Stimulated activated CD8-positive, alpha-beta memory T cell treated with anti-CD3 and anti-CD28 coated beads, Interleukin-2, amount 100 ng/mL, for 1 hour (primary cell): ENCODE results near the gene MAPK1IP1L.
"Not testable (repeated sequence)": the region's sequence is repeated elsewhere in the genome, so short reads cannot be mapped to it uniquely, and the experiment has no call there.

ENCODE experiments used
- DNase-seq, 2 donors: peaks; one replicate each; pipeline ENCODE4 v3.0.0-alpha.2; 2020; ENCODE audit warnings: low read depth in 2 of 2

MAPK1IP1L gene

GRCh38 chr14:55051423-55052268 is at the start of gene MAPK1IP1L:
Gene MAPK1IP1L (plus strand): TSS chr14:55051647. CDS start chr14:55061684, 10,037 bp downstream.
- DNase-seq, result peak; percentile 76 to 81

GRCh38 chr14:55005071-55005470 is 46.4 kb upstream of the MAPK1IP1L start:
- DNase-seq, result no peak

- no peak for DNase-seq
Measured at GRCh38 chr14:55015006-55015405, 36.4 kb upstream of the MAPK1IP1L start.

- no peak for DNase-seq
Measured at GRCh38 chr14:55019968-55020554, 31.4 kb upstream of the MAPK1IP1L start.

- not testable (repeated sequence) for DNase-seq
Measured at GRCh38 chr14:55024365-55024764, 27.1 kb upstream of the MAPK1IP1L start.

GRCh38 chr14:55025948-55026347 is 25.5 kb upstream of the MAPK1IP1L start:
- no peak for DNase-seq

- no peak for DNase-seq
Measured at GRCh38 chr14:55026441-55026792, 25.0 kb upstream of the MAPK1IP1L start.

GRCh38 chr14:55026793-55027561 is 24.5 kb upstream of the MAPK1IP1L start, which contains the start of the genes SOCS4 and WDHD1:
Gene SOCS4 (plus strand): TSS chr14:55027236. CDS start chr14:55043042, 15,806 bp downstream.
Gene WDHD1 (minus strand): TSS chr14:55027099. CDS start chr14:55026787, 312 bp downstream.
- peak; percentile 92 to 96 for DNase-seq

- DNase-seq, result no peak
Measured at GRCh38 chr14:55028066-55028465, 23.4 kb upstream of the MAPK1IP1L start.

GRCh38 chr14:55028476-55028875 is 23.0 kb upstream of the MAPK1IP1L start:
- no peak for DNase-seq

- DNase-seq, result no peak
Measured at GRCh38 chr14:55031190-55031589, 20.3 kb upstream of the MAPK1IP1L start.

- not testable (repeated sequence) for DNase-seq
Measured at GRCh38 chr14:55037995-55038394, 13.5 kb upstream of the MAPK1IP1L start.

- no peak for DNase-seq
Measured at GRCh38 chr14:55038708-55039107, 12.7 kb upstream of the MAPK1IP1L start.

GRCh38 chr14:55043528-55043927 is 7.9 kb upstream of the MAPK1IP1L start:
- DNase-seq, result no peak

- DNase-seq, result no peak
Measured at GRCh38 chr14:55045087-55045486, 6.4 kb upstream of the MAPK1IP1L start.

GRCh38 chr14:55047301-55048053 is 4.0 kb upstream of the MAPK1IP1L start:
- no peak for DNase-seq

GRCh38 chr14:55048900-55049436 is 2.5 kb upstream of the MAPK1IP1L start:
- DNase-seq, result no peak

- no peak for DNase-seq
Measured at GRCh38 chr14:55051165-55051422, 353 bp upstream of the MAPK1IP1L start.

- DNase-seq, result no peak
Measured at GRCh38 chr14:55052269-55052930, 953 bp downstream of the MAPK1IP1L start.

GRCh38 chr14:55053018-55053417 is 1.6 kb downstream of the MAPK1IP1L start:
- no peak for DNase-seq

GRCh38 chr14:55053500-55053899 is 2.1 kb downstream of the MAPK1IP1L start:
- no peak for DNase-seq
